SH-SY5Y (cell line): Measurements from ENCODE around the gene TRIM59.

ENCODE experiments used
- GATA2 ChIP-seq: IDR thresholded peaks from 2 replicates; pipeline ENCODE4 v1.6.1; 2011; ENCODE audit warnings: mild to moderate bottlenecking, low read depth, low read length
- GATA3 ChIP-seq: IDR thresholded peaks from 2 replicates; pipeline ENCODE4 v1.6.1; 2011; ENCODE audit warnings: low read depth, mild to moderate bottlenecking, low read length, moderate library complexity

DNA sequence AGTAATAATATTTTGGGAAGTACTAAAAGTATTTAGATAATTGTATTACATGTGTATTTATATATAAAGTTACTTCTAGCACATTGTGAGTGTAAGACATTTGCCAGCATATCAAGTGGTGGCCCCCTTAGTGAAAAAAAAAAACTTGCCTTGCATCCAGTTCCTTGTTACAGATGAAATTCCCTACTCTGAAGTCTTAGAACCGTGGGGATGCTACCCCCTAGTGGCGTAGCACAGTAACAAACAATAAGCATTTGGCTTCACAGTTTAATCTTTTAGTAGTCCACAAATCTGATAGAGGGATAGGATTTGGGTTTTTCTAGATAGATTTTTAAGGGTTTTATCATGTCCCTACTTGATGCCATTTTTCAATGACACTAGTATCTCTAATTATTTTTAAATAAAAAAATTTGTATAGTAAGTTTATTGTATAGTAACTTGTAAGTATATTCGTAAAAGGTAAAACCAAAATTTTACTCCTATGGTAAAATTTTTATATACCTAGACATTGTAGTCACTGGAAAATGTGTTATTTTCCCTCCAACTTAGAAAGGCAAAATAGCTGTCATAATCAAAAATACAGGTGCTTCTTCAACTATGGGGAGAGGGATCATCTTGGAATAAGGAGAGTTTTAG lies 35.9 kb downstream of the TRIM59 start:
- TF ChIP-seq GATA2 = no peak
- no peak for TF ChIP-seq GATA3
